OCI-LY7 (cell line): Measurements from ENCODE around the gene SLC43A2. TPM values are rescaled to one million over a fixed set of nuclear protein-coding genes. Genes with fewer than 3 reads are reported as not detected.

Experiments used
- BruUV-seq: library from RNA; stranded (reverse); fragments of 400-500 nt; replicated peaks from 2 replicates; lab custom pipeline; 2021; lab: Mats Ljungman, UMichigan
- CTCF ChIA-PET: fragments of 300-600 bp; sonication (Branson Sonifier 250); formaldehyde crosslinking; loops from one replicate; lab custom pipeline; 2022; ENCODE audit warnings: antibody characterized with exemption; ENCODE audit not compliant: unreplicated experiment; lab: Charles Lee
- POLR2A ChIA-PET: fragments of 300-600 bp; sonication (Branson Sonifier 250); formaldehyde crosslinking; loops from one replicate; lab custom pipeline; 2022; ENCODE audit warnings: antibody characterized with exemption; lab: Charles Lee
- DNase-seq: peaks from one replicate; pipeline ENCODE4 v3.0.0-alpha.2; 2015; ENCODE audit warnings: low spot score
- H2AFZ ChIP-seq: fragments of 200-600 bp; sonication (generic), shearing (Covaris generic); 2 replicates; pipeline ENCODE4 v1.6.1; 2014; ENCODE audit warnings: mild to moderate bottlenecking, antibody characterized with exemption, low read length, moderate library complexity
- H3K27ac ChIP-seq: fragments of 200-600 bp; sonication (generic); 2 replicates; pipeline ENCODE4 v1.5.1; 2014; ENCODE audit warnings: mixed run types, low read depth, mild to moderate bottlenecking, moderate library complexity, low read length, inconsistent platforms; ENCODE audit not compliant: poor library complexity, severe bottlenecking
- H3K36me3 ChIP-seq: fragments of 200-600 bp; sonication (generic); 2 replicates; pipeline ENCODE4 v1.6.1; 2014; ENCODE audit warnings: mild to moderate bottlenecking, antibody characterized with exemption, low read length, moderate library complexity, mixed read lengths; ENCODE audit not compliant: insufficient read depth
- H3K4me1 ChIP-seq: fragments of 200-600 bp; sonication (generic); 2 replicates; pipeline ENCODE4 v1.5.1; 2014; ENCODE audit warnings: mild to moderate bottlenecking, low read length; ENCODE audit not compliant: insufficient read depth, poor library complexity, severe bottlenecking
- H3K4me2 ChIP-seq: fragments of 200-600 bp; sonication (generic); 2 replicates; pipeline ENCODE4 v1.6.1; 2014; ENCODE audit warnings: mild to moderate bottlenecking, low read length
- H3K4me3 ChIP-seq: fragments of 200-600 bp; sonication (generic); 2 replicates; pipeline ENCODE4 v1.5.1; 2014; ENCODE audit warnings: mild to moderate bottlenecking, low read depth, low read length; ENCODE audit not compliant: poor library complexity, severe bottlenecking
- H3K79me2 ChIP-seq: fragments of 200-600 bp; sonication (generic); 2 replicates; pipeline ENCODE4 v1.6.1; 2016; ENCODE audit warnings: low read depth, mild to moderate bottlenecking, low read length, moderate library complexity, mixed read lengths; ENCODE audit not compliant: insufficient read depth
- H3K9me2 ChIP-seq: fragments of 200-600 bp; sonication (generic); 2 replicates; pipeline ENCODE4 v1.6.1; 2016; ENCODE audit warnings: mild to moderate bottlenecking, low read length, mixed read lengths; ENCODE audit not compliant: insufficient read depth
- H3K9me3 ChIP-seq: fragments of 200-600 bp; sonication (generic); 2 replicates; pipeline ENCODE4 v1.6.1; 2014; ENCODE audit warnings: mild to moderate bottlenecking, mixed run types, low read length, mixed read lengths
- H4K20me1 ChIP-seq: fragments of 200-600 bp; sonication (generic); 2 replicates; pipeline ENCODE4 v1.6.1; 2014; ENCODE audit warnings: mild to moderate bottlenecking, antibody characterized with exemption, low read length, moderate library complexity, mixed read lengths; ENCODE audit not compliant: insufficient read depth
- CTCF ChIP-seq: fragments of 200-600 bp; sonication (generic); conservative IDR thresholded peaks from 2 replicates; pipeline ENCODE4 v1.5.1; 2014; ENCODE audit warnings: mild to moderate bottlenecking, antibody characterized with exemption, low read length, moderate library complexity, mixed read lengths
- EZH2phosphoT487 ChIP-seq: fragments of 200-600 bp; sonication (generic); IDR thresholded peaks from 2 replicates; pipeline ENCODE4 v1.6.1; 2018; ENCODE audit warnings: low read depth, borderline replicate concordance, mild to moderate bottlenecking, mixed run types, antibody characterized with exemption, low read length, moderate library complexity, mixed read lengths
- intact Hi-C: fragments of 100-400 bp; cut with micrococcal nuclease; formaldehyde crosslinking; loops from one replicate; pipeline ENCODE4 v1.10.0; 2022; ENCODE audit not compliant: unreplicated experiment
- total RNA-seq, 2 experiments: library from RNA; depleted of rRNA in 1 of 2; stranded (reverse); fragments of >200 nt in 1 of 2; shearing (Covaris generic) in 1 of 2; gene quantifications; 2 replicates each; pipeline ENCODE4 v1.2.3, GENCODE V29; 2014 to 2022

SLC43A2 gene
- total RNA-seq, 2 experiments from 2014 or later: 9.2 to 17.1 TPM

- Histone ChIP-seq H2AFZ (no peak overlapping the region), H3K79me2 (no peaks in the 10 kb centered on the region), H3K36me3 (0 out of 2 replicates have a peak, but pooled peaks cover 5% of the 10 kb centered on the region), H3K27ac (no peak overlapping the region), H3K4me3 (no peak overlapping the region), H3K4me2 (no peak overlapping the region), H3K9me2 (no peaks in the 10 kb centered on the region), H3K4me1 (peaks cover 30% of the 10 kb centered on the region), H3K9me3 (no peaks in the 10 kb centered on the region), H4K20me1 (no peaks in the 10 kb centered on the region)
- intact Hi-C loops: no loop called here
- no TSS peak for BruUV-seq
- no peak for DNase-seq
- TF ChIP-seq CTCF (no peak), EZH2phosphoT487 (no peak)
- POLR2A ChIA-PET: no interaction called here
- CTCF ChIA-PET: no interaction called here
Observed at GRCh38 chr17:1590029-1590746, 38.4 kb downstream of the SLC43A2 start.

- no peak overlapping the region for H3K4me2 ChIP-seq
- ChIA-PET POLR2A (interaction anchor here (0.7 kb wide), 1 partner anchor 1778 kb away, joined by 4 read pairs; no protein-coding TSS in a partner anchor), CTCF (no interaction called here)
- peaks cover 25% of the 10 kb centered on the region for H3K4me1 ChIP-seq
- no peak overlapping the region for H3K27ac ChIP-seq
- H4K20me1 ChIP-seq: no peaks in the 10 kb centered on the region
- intact Hi-C loops: no loop called here
- DNase-seq: no peak
- no peak overlapping the region for H2AFZ ChIP-seq
- H3K79me2 ChIP-seq: no peaks in the 10 kb centered on the region
- no TSS peak for BruUV-seq
- no peaks in the 10 kb centered on the region for H3K9me3 ChIP-seq
- TF ChIP-seq CTCF (no peak), EZH2phosphoT487 (no peak)
- H3K36me3 ChIP-seq: 0 out of 2 replicates have a peak, but pooled peaks cover 5% of the 10 kb centered on the region
- no peaks in the 10 kb centered on the region for H3K9me2 ChIP-seq
- no peak overlapping the region for H3K4me3 ChIP-seq
Observed at GRCh38 chr17:1588821-1589585, 39.6 kb downstream of the SLC43A2 start.
